H9 (cell line): ENCODE data around the gene ZNF366. TPM values are rescaled to one million over a fixed set of nuclear protein-coding genes. Genes with fewer than 3 reads are reported as not detected.

Experiments
- DNase-seq: peaks from one replicate; pipeline ENCODE4 v3.0.0-alpha.2; 2017
- H2AFZ ChIP-seq: one replicate; pipeline ENCODE4 v1.6.1; 2013; ENCODE audit warnings: mild to moderate bottlenecking, low read length, control low read depth, moderate library complexity
- H2AK5ac ChIP-seq: 2 replicates; pipeline ENCODE4 v1.6.1; 2013; ENCODE audit warnings: low read length, control low read depth, mixed read lengths; ENCODE audit not compliant: insufficient read length
- H2BK120ac ChIP-seq: one replicate; pipeline ENCODE4 v1.6.1; 2013; ENCODE audit warnings: low read depth, mild to moderate bottlenecking, low read length, control low read depth, inconsistent platforms; ENCODE audit not compliant: poor library complexity, severe bottlenecking
- H2BK12ac ChIP-seq: 2 replicates; pipeline ENCODE4 v1.6.1; 2013; ENCODE audit warnings: low read length, control low read depth, mixed read lengths, low read depth; ENCODE audit not compliant: insufficient read length
- H2BK15ac ChIP-seq: 2 replicates; pipeline ENCODE4 v1.6.1; 2013; ENCODE audit warnings: low read depth, low read length, control low read depth
- H2BK20ac ChIP-seq: one replicate; pipeline ENCODE4 v1.6.1; 2013; ENCODE audit warnings: low read depth, mild to moderate bottlenecking, low read length, control low read depth, inconsistent platforms; ENCODE audit not compliant: poor library complexity, severe bottlenecking
- H2BK5ac ChIP-seq: 2 replicates; pipeline ENCODE4 v1.6.1; 2013; ENCODE audit warnings: low read length, control low read depth, mixed read lengths; ENCODE audit not compliant: insufficient read length
- H3K14ac ChIP-seq: 2 replicates; pipeline ENCODE4 v1.6.1; 2013; ENCODE audit warnings: low read length, control low read depth; ENCODE audit not compliant: insufficient read depth
- H3K18ac ChIP-seq: 2 replicates; pipeline ENCODE4 v1.6.1; 2013; ENCODE audit warnings: low read depth, mild to moderate bottlenecking, mixed read lengths, low read length, control low read depth; ENCODE audit not compliant: insufficient read length
- H3K23ac ChIP-seq: 2 replicates; pipeline ENCODE4 v1.6.1; 2013; ENCODE audit warnings: low read length, control low read depth, mixed read lengths, low read depth; ENCODE audit not compliant: insufficient read length
- H3K23me2 ChIP-seq: 2 replicates; pipeline ENCODE4 v1.6.1; 2013; ENCODE audit warnings: low read depth, mild to moderate bottlenecking, mixed read lengths, low read length, control low read depth; ENCODE audit not compliant: insufficient read length, poor library complexity, severe bottlenecking
- H3K27ac ChIP-seq: 2 replicates; pipeline ENCODE4 v1.5.1; 2013; ENCODE audit warnings: low read length, control low read depth, mixed read lengths, low read depth; ENCODE audit not compliant: insufficient read length
- H3K27me3 ChIP-seq: 2 replicates; pipeline ENCODE4 v1.6.1; 2013; ENCODE audit warnings: low read length, control low read depth, inconsistent platforms; ENCODE audit not compliant: insufficient read depth
- H3K4ac ChIP-seq: 2 replicates; pipeline ENCODE4 v1.6.1; 2013; ENCODE audit warnings: low read depth, mild to moderate bottlenecking, control low read depth, inconsistent platforms, low read length, moderate library complexity
- H3K4me1 ChIP-seq: 2 replicates; pipeline ENCODE4 v1.6.1; 2013; ENCODE audit warnings: low read length, control low read depth, inconsistent platforms; ENCODE audit not compliant: insufficient read depth
- H3K4me2 ChIP-seq: 2 replicates; pipeline ENCODE4 v1.6.1; 2013; ENCODE audit warnings: low read length, control low read depth, mixed read lengths; ENCODE audit not compliant: insufficient read length, insufficient read depth
- H3K56ac ChIP-seq: 2 replicates; pipeline ENCODE4 v1.6.1; 2013; ENCODE audit warnings: low read depth, mild to moderate bottlenecking, mixed read lengths, low read length, control low read depth; ENCODE audit not compliant: insufficient read length
- H3K79me1 ChIP-seq: 2 replicates; pipeline ENCODE4 v1.6.1; 2013; ENCODE audit warnings: low read depth, mild to moderate bottlenecking, moderate library complexity, low read length, control low read depth, inconsistent platforms; ENCODE audit not compliant: insufficient read depth, poor library complexity, severe bottlenecking
- H3K79me2 ChIP-seq: 2 replicates; pipeline ENCODE4 v1.6.1; 2013; ENCODE audit warnings: low read length, control low read depth, inconsistent platforms; ENCODE audit not compliant: insufficient read depth
- H3K9ac ChIP-seq: 2 replicates; pipeline ENCODE4 v1.6.1; 2013; ENCODE audit warnings: low read length, control low read depth, mixed read lengths; ENCODE audit not compliant: insufficient read length; ENCODE audit errors: extremely low read depth
- H3K9me3 ChIP-seq: one replicate; pipeline ENCODE4 v1.6.1; 2013; ENCODE audit warnings: low read depth, low read length, inconsistent platforms; ENCODE audit not compliant: control insufficient read depth
- H3T11ph ChIP-seq: one replicate; pipeline ENCODE4 v1.6.1; 2013; ENCODE audit warnings: mild to moderate bottlenecking, low read length, control low read depth, inconsistent platforms
- H4K20me1 ChIP-seq: one replicate; pipeline ENCODE4 v1.6.1; 2013; ENCODE audit not compliant: control insufficient read depth, insufficient read length, insufficient read depth
- H4K5ac ChIP-seq: 2 replicates; pipeline ENCODE4 v1.6.1; 2013; ENCODE audit warnings: low read depth, mild to moderate bottlenecking, mixed read lengths, low read length, control low read depth; ENCODE audit not compliant: insufficient read length
- H4K8ac ChIP-seq: replicated peaks from 2 replicates; pipeline ENCODE4 v1.6.1; 2013; ENCODE audit warnings: low read length, control low read depth, mixed read lengths, low read depth; ENCODE audit not compliant: insufficient read length
- H4K91ac ChIP-seq: 2 replicates; pipeline ENCODE4 v1.6.1; 2013; ENCODE audit warnings: low read depth, mild to moderate bottlenecking, moderate library complexity, mixed read lengths, low read length, control low read depth; ENCODE audit not compliant: insufficient read length
- H3K27ac Mint-ChIP-seq, 3 experiments: 2 replicates in 2 of 3; 3 replicates in 1 of 3; pipeline ENCODE4 v1.8.0; 2020 to 2021; ENCODE audit warnings: mixed read lengths in 3 of 3, mild to moderate bottlenecking in 1 of 3, moderate library complexity in 1 of 3
- H3K27me3 Mint-ChIP-seq: 2 replicates; pipeline ENCODE4 v1.8.0; 2021; ENCODE audit warnings: low read depth, mild to moderate bottlenecking, moderate library complexity, mixed read lengths
- H3K36me3 Mint-ChIP-seq, 3 experiments: 2 replicates in 2 of 3; 3 replicates in 1 of 3; pipeline ENCODE4 v1.8.0; 2020 to 2021; ENCODE audit warnings: low read depth in 3 of 3, mixed read lengths in 3 of 3; ENCODE audit not compliant: insufficient read depth in 1 of 3
- H3K4me1 Mint-ChIP-seq, 2 experiments: 2 replicates each; pipeline ENCODE4 v1.8.0; 2020; ENCODE audit warnings: mixed read lengths in 2 of 2
- H3K4me3 Mint-ChIP-seq, 2 experiments: 2 replicates in 1 of 2; 3 replicates in 1 of 2; pipeline ENCODE4 v1.8.0; 2020 to 2021; ENCODE audit warnings: mild to moderate bottlenecking in 2 of 2, mixed read lengths in 2 of 2, moderate library complexity in 1 of 2
- H3K9me3 Mint-ChIP-seq, 2 experiments: 2 replicates in 1 of 2; 3 replicates in 1 of 2; pipeline ENCODE4 v1.8.0; 2020; ENCODE audit warnings: mild to moderate bottlenecking in 2 of 2, mixed read lengths in 2 of 2, moderate library complexity in 1 of 2
- WGBS: extraction: QIAGEN DNeasy Blood & Tissue Kit; methylation state at CpG from one replicate; pipeline ENCODE4 v1.1.7; 2013; ENCODE audit warnings: missing lambda C conversion rate, low lambda C conversion rate, mixed read lengths; ENCODE audit not compliant: insufficient read length; ENCODE audit errors: extremely low coverage; 5-methylcytosine and 5-hydroxymethylcytosine counted together
- total RNA-seq: library from RNA; stranded (reverse); gene quantifications from 2 replicates; pipeline ENCODE4 v1.2.1, GENCODE V29; 2021
- TF ChIP-seq, protein P1 (sequence below): fragments of 200-600 bp; sonication (generic); conservative IDR thresholded peaks from 3 replicates; pipeline ENCODE4 v1.8.0; 2021; ENCODE audit warnings: antibody characterized with exemption, mild to moderate bottlenecking

ZNF366 gene
- total RNA-seq, 1 experiment from 2014 or later: not detected

DNA sequence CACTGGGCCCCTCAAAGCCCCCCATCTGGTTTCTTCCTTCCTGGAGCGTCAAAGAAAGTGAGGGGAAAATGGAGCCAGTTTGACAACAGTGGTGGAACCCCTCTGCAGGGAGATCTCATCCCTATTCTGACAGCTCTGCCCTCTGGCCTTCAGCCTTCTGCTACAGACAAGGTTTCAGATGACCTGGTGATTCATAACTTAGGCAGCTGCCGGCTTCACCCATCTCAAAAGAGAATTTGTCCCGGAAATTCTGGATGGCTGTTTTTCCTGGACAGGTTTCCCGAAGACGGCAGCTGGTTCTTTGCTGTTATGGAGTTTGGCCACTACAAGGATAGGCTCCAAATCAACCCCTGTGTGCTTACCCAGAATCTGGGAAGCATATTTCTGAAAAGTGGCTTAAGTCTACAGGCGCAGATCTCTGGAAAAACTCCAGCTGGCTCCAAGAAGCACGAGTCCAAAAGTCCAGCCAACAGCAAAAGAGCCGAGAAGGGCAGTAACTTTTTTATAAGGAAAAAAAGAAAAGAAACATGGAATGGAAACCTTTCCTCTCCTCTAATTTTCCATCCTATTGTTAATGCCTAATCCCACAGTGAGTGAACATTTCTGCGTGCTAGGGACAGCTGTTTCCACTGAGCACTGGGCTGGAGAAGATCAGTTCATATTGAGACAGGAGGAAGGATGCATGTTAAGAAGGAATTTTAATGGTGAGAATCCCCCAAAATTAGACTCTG is 54.5 kb downstream of the ZNF366 start:
- DNase-seq: no peak
- H3K4me1 Mint-ChIP-seq: peaks cover 9 to 12% of the 10 kb centered on the region in 2 experiments
- no peak overlapping the region for H3K27ac ChIP-seq
- TF ChIP-seq, protein P1, sequence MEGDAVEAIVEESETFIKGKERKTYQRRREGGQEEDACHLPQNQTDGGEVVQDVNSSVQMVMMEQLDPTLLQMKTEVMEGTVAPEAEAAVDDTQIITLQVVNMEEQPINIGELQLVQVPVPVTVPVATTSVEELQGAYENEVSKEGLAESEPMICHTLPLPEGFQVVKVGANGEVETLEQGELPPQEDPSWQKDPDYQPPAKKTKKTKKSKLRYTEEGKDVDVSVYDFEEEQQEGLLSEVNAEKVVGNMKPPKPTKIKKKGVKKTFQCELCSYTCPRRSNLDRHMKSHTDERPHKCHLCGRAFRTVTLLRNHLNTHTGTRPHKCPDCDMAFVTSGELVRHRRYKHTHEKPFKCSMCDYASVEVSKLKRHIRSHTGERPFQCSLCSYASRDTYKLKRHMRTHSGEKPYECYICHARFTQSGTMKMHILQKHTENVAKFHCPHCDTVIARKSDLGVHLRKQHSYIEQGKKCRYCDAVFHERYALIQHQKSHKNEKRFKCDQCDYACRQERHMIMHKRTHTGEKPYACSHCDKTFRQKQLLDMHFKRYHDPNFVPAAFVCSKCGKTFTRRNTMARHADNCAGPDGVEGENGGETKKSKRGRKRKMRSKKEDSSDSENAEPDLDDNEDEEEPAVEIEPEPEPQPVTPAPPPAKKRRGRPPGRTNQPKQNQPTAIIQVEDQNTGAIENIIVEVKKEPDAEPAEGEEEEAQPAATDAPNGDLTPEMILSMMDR: no peak
- no peak overlapping the region for H2BK5ac ChIP-seq
- peaks cover 3% of the 10 kb centered on the region for H3K27me3 Mint-ChIP-seq
- 0 out of 2 replicates have a peak, but pooled peaks cover 2% of the 10 kb centered on the region for H3K4me1 ChIP-seq
- no peaks in the 10 kb centered on the region for H3K79me1 ChIP-seq
- H3K9me3 ChIP-seq: no peaks in the 10 kb centered on the region
- H3K14ac ChIP-seq: no peak overlapping the region
- no peaks in the 10 kb centered on the region for H3K27me3 ChIP-seq
- no peak overlapping the region for H3K23ac ChIP-seq
- H3T11ph ChIP-seq: no peak overlapping the region
- H3K4me3 Mint-ChIP-seq: no peak overlapping the region
- H2BK12ac ChIP-seq: no peak overlapping the region
- no peaks in the 10 kb centered on the region for H3K9me3 Mint-ChIP-seq
- no peak overlapping the region for H3K4me2 ChIP-seq
- no peak overlapping the region for H2BK15ac ChIP-seq
- H3K4ac ChIP-seq: no peak overlapping the region
- H4K20me1 ChIP-seq: no peaks in the 10 kb centered on the region
- H2AFZ ChIP-seq: no peak overlapping the region
- WGBS: no CpG with 5 or more reads among the region's 9 CpGs
- no peak overlapping the region for H4K8ac ChIP-seq
- no peak overlapping the region for H3K9ac ChIP-seq
- no peak overlapping the region for H4K91ac ChIP-seq
- no peak overlapping the region for H4K5ac ChIP-seq
- peak overlapping the region in 1 of 3 experiments; percentile 28; a peak in 1 of 7 replicates for H3K27ac Mint-ChIP-seq
- H3K79me2 ChIP-seq: no peaks in the 10 kb centered on the region
- H3K56ac ChIP-seq: no peak overlapping the region
- H2BK120ac ChIP-seq: no peak overlapping the region
- no peak overlapping the region for H3K18ac ChIP-seq
- no peak overlapping the region for H2BK20ac ChIP-seq
- H3K36me3 Mint-ChIP-seq: no peaks in the 10 kb centered on the region
- H2AK5ac ChIP-seq: no peak overlapping the region
- H3K23me2 ChIP-seq: no peaks in the 10 kb centered on the region
